ENCODE measurements around the gene SNCG.
A peak's percentile ranks its signal among the peaks of the same experiment; 100 is the strongest.

SNCG gene

DNA sequence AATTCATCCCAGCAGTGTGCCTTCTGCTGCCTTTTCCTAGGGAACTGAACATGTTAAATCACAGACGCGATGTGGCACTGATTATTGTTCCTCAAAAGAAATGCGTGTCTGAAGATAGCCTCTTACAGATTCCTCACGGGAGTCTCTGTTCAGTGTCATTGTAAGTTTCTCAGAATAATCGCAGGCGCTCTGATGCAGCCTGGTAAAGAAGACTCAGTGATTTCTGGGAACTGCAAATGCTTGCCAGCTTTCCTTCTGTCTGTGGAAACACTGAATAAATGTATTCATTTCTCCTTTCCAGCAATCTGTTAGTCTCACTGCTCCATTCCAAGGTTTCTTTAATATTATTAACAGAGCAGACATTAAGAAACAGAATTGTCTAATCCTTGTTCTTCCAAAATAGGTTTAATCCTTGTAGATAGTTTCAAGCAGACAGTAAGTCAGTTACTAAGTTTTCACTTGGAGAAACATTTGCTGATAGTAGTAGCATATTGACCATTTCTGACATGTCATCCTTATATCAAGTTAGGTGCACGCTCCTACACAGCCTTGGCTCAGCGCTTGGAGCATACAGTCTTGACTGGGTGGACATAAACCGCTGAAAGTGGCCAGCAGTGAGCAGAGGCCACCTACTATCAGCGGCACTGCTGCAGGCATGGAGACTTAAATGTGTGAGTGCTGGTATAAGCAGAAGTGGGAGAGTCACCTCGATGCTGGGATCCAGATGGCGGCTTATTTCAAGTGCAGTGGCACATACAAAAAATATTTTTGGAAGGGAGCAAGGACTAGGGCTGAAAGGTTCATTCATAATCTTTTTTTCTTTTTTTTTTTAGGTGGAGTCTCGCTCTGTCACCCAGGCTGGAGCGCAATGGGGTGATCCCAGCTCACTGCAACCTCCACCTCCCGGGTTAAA is 28.7 kb upstream of the SNCG start:
- TF ChIP-seq REST (IDR thresholded peaks at IDR 0.05; ENCODE audit: low read depth): no peak
- no peak for TF ChIP-seq TEAD4 (IDR thresholded peaks at IDR 0.05)
- TF ChIP-seq CREB1 (IDR thresholded peaks at IDR 0.05; ENCODE audit: low read depth): no peak
- TF ChIP-seq TCF12 (IDR thresholded peaks at IDR 0.05; ENCODE audit: low read depth): no peak
- TF ChIP-seq RAD21 (IDR thresholded peaks at IDR 0.05; ENCODE audit: low read depth): no peak
- no peak for TF ChIP-seq EGR1 (IDR thresholded peaks at IDR 0.05)
- no peak for TF ChIP-seq NFIC (IDR thresholded peaks at IDR 0.05)
- no peak for TF ChIP-seq USF1 (IDR thresholded peaks at IDR 0.05)
- TF ChIP-seq EP300 (IDR thresholded peaks at IDR 0.05; ENCODE audit: borderline replicate concordance): no peak
- TF ChIP-seq FOXM1 (IDR thresholded peaks at IDR 0.05; ENCODE audit: borderline replicate concordance, low read depth): no peak
- no peak for TF ChIP-seq TAF1 (IDR thresholded peaks at IDR 0.05; ENCODE audit: low read depth)
- TF ChIP-seq YY1 (IDR thresholded peaks at IDR 0.05; ENCODE audit: low read depth): no peak
- no peak for TF ChIP-seq CEBPB (IDR thresholded peaks at IDR 0.05)
- no peak for TF ChIP-seq ZBTB7A (IDR thresholded peaks at IDR 0.05; ENCODE audit: low read depth)
- no peak for TF ChIP-seq MAX (IDR thresholded peaks at IDR 0.05)

- TF ChIP-seq CEBPB (IDR thresholded peaks at IDR 0.05) (0 out of 2 replicates have a peak, but pooled peaks have one; percentile 10), RAD21 (IDR thresholded peaks at IDR 0.05; ENCODE audit: low read depth) (no peak)
Measured at GRCh38 chr10:86931872-86932271, 26.5 kb upstream of the SNCG start.

- no peak for TF ChIP-seq EGR1 (IDR thresholded peaks at IDR 0.05)
- no peak for TF ChIP-seq TEAD4 (IDR thresholded peaks at IDR 0.05)
- TF ChIP-seq ZBTB7A (IDR thresholded peaks at IDR 0.05; ENCODE audit: low read depth): no peak
- TF ChIP-seq REST (IDR thresholded peaks at IDR 0.05; ENCODE audit: low read depth): no peak
- TF ChIP-seq CREB1 (IDR thresholded peaks at IDR 0.05; ENCODE audit: low read depth): no peak
- no peak for TF ChIP-seq YY1 (IDR thresholded peaks at IDR 0.05; ENCODE audit: low read depth)
- no peak for TF ChIP-seq USF1 (IDR thresholded peaks at IDR 0.05)
- no peak for TF ChIP-seq MAX (IDR thresholded peaks at IDR 0.05)
- no peak for TF ChIP-seq EP300 (IDR thresholded peaks at IDR 0.05; ENCODE audit: borderline replicate concordance)
- no peak for TF ChIP-seq FOXM1 (IDR thresholded peaks at IDR 0.05; ENCODE audit: borderline replicate concordance, low read depth)
- no peak for TF ChIP-seq TCF12 (IDR thresholded peaks at IDR 0.05; ENCODE audit: low read depth)
- no peak for TF ChIP-seq NFIC (IDR thresholded peaks at IDR 0.05)
- TF ChIP-seq TAF1 (IDR thresholded peaks at IDR 0.05; ENCODE audit: low read depth): no peak
Measured at GRCh38 chr10:86932674-86933073, 25.7 kb upstream of the SNCG start.

DNA sequence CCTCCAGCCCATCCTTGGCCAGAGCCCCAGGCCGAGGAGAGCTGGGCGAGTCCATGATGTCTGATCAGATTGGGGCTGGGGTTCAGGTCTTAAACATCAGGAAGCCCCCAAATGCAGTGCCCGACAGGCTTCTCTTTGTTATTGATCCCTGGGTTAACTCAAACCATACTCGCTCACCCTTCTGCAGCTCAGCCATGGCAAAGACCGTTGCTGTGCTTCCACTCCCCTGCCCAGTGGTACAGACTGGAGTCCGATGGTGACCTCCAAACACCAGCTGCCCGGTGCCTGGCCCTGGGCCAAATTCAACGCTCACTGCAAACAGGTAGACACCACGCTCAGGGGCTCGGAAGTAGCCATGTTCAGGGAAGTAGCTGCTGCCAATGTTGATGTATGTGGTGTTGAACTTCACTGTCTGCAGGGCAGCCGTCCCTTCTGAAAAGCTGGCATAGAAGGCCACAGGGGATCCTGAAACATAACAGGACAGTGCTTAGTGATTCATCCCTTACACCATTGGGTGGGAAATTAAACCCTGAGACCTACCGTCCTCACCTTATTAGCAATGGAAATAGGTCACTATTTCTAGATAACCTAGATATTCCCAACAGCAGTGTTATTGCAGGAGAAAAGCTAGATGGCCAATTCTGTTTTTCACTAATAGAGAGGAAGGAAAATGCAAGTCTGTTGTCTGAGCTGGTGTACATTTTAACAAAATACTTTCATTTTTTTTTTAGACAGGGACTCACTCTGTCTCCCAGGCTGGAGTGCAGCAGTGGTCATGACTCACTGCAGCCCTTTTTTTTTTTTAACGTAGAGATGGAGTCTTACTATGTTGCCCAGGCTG is 21.5 kb upstream of the SNCG start:
- TF ChIP-seq NFIC (IDR thresholded peaks at IDR 0.05) (peak; percentile 69), MAX (IDR thresholded peaks at IDR 0.05) (no peak)

DNA sequence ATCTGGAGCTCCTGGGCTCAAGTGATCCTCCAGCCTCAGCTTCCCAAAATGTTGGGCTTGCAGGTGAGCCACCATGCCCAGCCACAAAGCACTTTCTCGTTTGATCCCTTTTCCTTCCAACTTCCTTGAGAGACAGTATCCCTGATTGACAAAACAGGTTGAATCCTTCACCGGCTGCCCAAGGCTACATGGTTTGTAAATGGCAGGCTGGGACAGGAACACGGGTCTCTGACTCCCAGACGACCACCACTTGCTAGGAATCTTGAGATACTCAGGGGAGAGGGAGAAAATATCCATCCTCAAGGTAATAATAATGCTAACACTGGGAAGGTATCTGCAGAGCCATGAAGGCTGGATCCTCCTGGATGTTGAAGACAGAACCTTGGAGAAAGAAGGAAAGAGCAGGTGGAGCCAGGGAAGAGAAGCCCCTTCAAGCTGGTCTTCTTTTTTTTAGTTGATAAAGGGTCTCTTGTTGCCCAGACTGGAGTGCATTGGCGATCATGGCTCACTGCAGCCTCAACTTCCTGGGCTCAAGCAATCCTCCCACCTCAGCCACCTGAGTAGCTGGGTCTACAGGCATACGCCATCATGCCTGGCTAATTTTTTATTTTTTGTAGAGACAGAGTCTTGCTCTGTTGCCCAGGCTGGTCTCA is 20.8 kb upstream of the SNCG start:
- TF ChIP-seq TEAD4 (IDR thresholded peaks at IDR 0.05): no peak
- no peak for TF ChIP-seq REST (IDR thresholded peaks at IDR 0.05; ENCODE audit: low read depth)
- no peak for TF ChIP-seq FOXM1 (IDR thresholded peaks at IDR 0.05; ENCODE audit: borderline replicate concordance, low read depth)
- TF ChIP-seq RAD21 (IDR thresholded peaks at IDR 0.05; ENCODE audit: low read depth): no peak
- no peak for TF ChIP-seq CREB1 (IDR thresholded peaks at IDR 0.05; ENCODE audit: low read depth)
- TF ChIP-seq USF1 (IDR thresholded peaks at IDR 0.05): no peak
- TF ChIP-seq NFIC (IDR thresholded peaks at IDR 0.05): no peak
- no peak for TF ChIP-seq EGR1 (IDR thresholded peaks at IDR 0.05)
- no peak for TF ChIP-seq MAX (IDR thresholded peaks at IDR 0.05)
- no peak for TF ChIP-seq CEBPB (IDR thresholded peaks at IDR 0.05)
- TF ChIP-seq EP300 (IDR thresholded peaks at IDR 0.05; ENCODE audit: borderline replicate concordance): no peak
- TF ChIP-seq TAF1 (IDR thresholded peaks at IDR 0.05; ENCODE audit: low read depth): no peak
- no peak for TF ChIP-seq ZBTB7A (IDR thresholded peaks at IDR 0.05; ENCODE audit: low read depth)
- no peak for TF ChIP-seq TCF12 (IDR thresholded peaks at IDR 0.05; ENCODE audit: low read depth)
- TF ChIP-seq YY1 (IDR thresholded peaks at IDR 0.05; ENCODE audit: low read depth): no peak

Measured in Ishikawa (cell line).